HCT116 (cell line): ENCODE results near the gene EXOC4. TPM values are rescaled to one million over a fixed set of nuclear protein-coding genes. Genes with fewer than 3 reads are reported as not detected.

ENCODE experiments used
- ATAC-seq: fragments of 200-7000 bp; cut with Tn5 transposase; 2 replicates; pipeline ENCODE4 v1.9.1; 2020; ENCODE audit warnings: mild to moderate bottlenecking, moderate library complexity
- BruUV-seq: library from RNA; stranded (reverse); fragments of 400-500 nt; replicated peaks from 2 replicates; lab custom pipeline; 2021; lab: Mats Ljungman, UMichigan
- CTCF ChIA-PET: fragments of 300-600 bp; sonication (Branson Sonifier 250); formaldehyde crosslinking; loops from one replicate; lab custom pipeline; 2021; ENCODE audit warnings: antibody characterized with exemption; lab: Charles Lee
- POLR2A ChIA-PET: fragments of 300-600, 350-600 bp; sonication (Branson Sonifier 250); formaldehyde crosslinking; loops from one replicate; lab custom pipeline; 2021; ENCODE audit warnings: antibody characterized with exemption; lab: Charles Lee
- RAD21 ChIA-PET, 2 experiments: fragments of 300-600 bp; sonication (Branson Sonifier 250); formaldehyde crosslinking; loops; one replicate each; lab custom pipeline; 2023; ENCODE audit warnings: low total read pairs in 2 of 2; ENCODE audit not compliant: uncharacterized antibody in 2 of 2, unreplicated experiment in 2 of 2, low non-redundant PET in 1 of 2; lab: Charles Lee
- DNase-seq: peaks from one replicate; pipeline ENCODE4 v3.0.0-alpha.2; 2010; ENCODE audit warnings: low read depth, low spot score
- H2AFZ ChIP-seq: fragments of 200-600 bp; shearing (Covaris generic), sonication (generic); 2 replicates; pipeline ENCODE4 v1.6.1; 2017; ENCODE audit warnings: low read depth, mixed run types, mixed read lengths, antibody characterized with exemption, low read length; ENCODE audit not compliant: poor library complexity, severe bottlenecking
- H3K27ac ChIP-seq: 2 replicates; pipeline ENCODE4 v1.5.1; 2012; ENCODE audit warnings: low read depth, low read length
- H3K27me3 ChIP-seq: fragments of 200-600 bp; sonication (generic); 2 replicates; pipeline ENCODE4 v1.6.1; 2016; ENCODE audit warnings: mixed run types, low read length, mixed read lengths; ENCODE audit not compliant: insufficient read depth
- H3K36me3 ChIP-seq, 2 experiments: fragments of 200-500 bp in 1 of 2; fragments of 200-600 bp in 1 of 2; sonication (Bioruptor generic) in 1 of 2; sonication (generic) in 1 of 2; 2 replicates each; pipeline versions ENCODE4 v1.5.1 to v1.6.1; 2014 to 2016; ENCODE audit warnings: low read length in 2 of 2, inconsistent platforms in 1 of 2, mixed read lengths in 1 of 2, mixed run types in 1 of 2; ENCODE audit not compliant: insufficient read depth in 2 of 2, control insufficient read depth in 1 of 2
- H3K4me1 ChIP-seq, 2 experiments: fragments of 200-600 bp in 1 of 2; sonication (generic) in 1 of 2; 2 replicates each; pipeline versions ENCODE4 v1.5.1 to v1.6.1; 2012 to 2017; ENCODE audit warnings: low read length in 2 of 2, inconsistent platforms in 1 of 2, mild to moderate bottlenecking in 1 of 2, mixed read lengths in 1 of 2, mixed run types in 1 of 2, moderate library complexity in 1 of 2; ENCODE audit not compliant: insufficient read depth in 2 of 2, control insufficient read depth in 1 of 2
- H3K4me2 ChIP-seq: fragments of 200-600 bp; sonication (generic); 2 replicates; pipeline ENCODE4 v1.6.1; 2017; ENCODE audit warnings: mixed run types, low read length, mixed read lengths
- H3K4me3 ChIP-seq, 2 experiments: fragments of 200-600 bp in 1 of 2; sonication (generic) in 1 of 2; replicated peaks in 1 of 2; 2 replicates each; pipeline ENCODE4 v1.5.1; 2011 to 2016; ENCODE audit warnings: low read length in 2 of 2, control low read depth in 1 of 2, low read depth in 1 of 2, mild to moderate bottlenecking in 1 of 2, mixed read lengths in 1 of 2, mixed run types in 1 of 2
- H3K79me2 ChIP-seq: fragments of 200-600 bp; sonication (generic); 2 replicates; pipeline ENCODE4 v1.6.1; 2017; ENCODE audit warnings: mild to moderate bottlenecking, mixed run types, low read length, moderate library complexity, mixed read lengths; ENCODE audit not compliant: insufficient read depth
- H3K9ac ChIP-seq: fragments of 200-600 bp; sonication (generic); 2 replicates; pipeline ENCODE4 v1.6.1; 2016; ENCODE audit warnings: low read length, mixed read lengths
- H3K9me2 ChIP-seq: fragments of 200-600 bp; sonication (generic), shearing (Covaris generic); 2 replicates; pipeline ENCODE4 v1.6.1; 2017; ENCODE audit warnings: mixed run types, mild to moderate bottlenecking, moderate library complexity; ENCODE audit not compliant: insufficient read depth
- H3K9me3 ChIP-seq, 2 experiments: fragments of 200-500 bp in 1 of 2; fragments of 200-600 bp in 1 of 2; sonication (Bioruptor generic) in 1 of 2; sonication (generic) in 1 of 2; 2 replicates each; pipeline ENCODE4 v1.6.1; 2014 to 2017; ENCODE audit warnings: low read length in 2 of 2, mixed read lengths in 2 of 2, inconsistent platforms in 1 of 2, low read depth in 1 of 2, mild to moderate bottlenecking in 1 of 2, mixed run types in 1 of 2, moderate library complexity in 1 of 2; ENCODE audit not compliant: control insufficient read depth in 1 of 2, insufficient read depth in 1 of 2
- H4K20me1 ChIP-seq: fragments of 200-600 bp; sonication (generic), shearing (Covaris generic); 2 replicates; pipeline ENCODE4 v1.6.1; 2017; ENCODE audit warnings: mixed run types, mild to moderate bottlenecking, moderate library complexity; ENCODE audit not compliant: insufficient read depth
- CEBPB ChIP-seq: IDR thresholded peaks from 2 replicates; pipeline ENCODE4 v1.6.1; 2012; ENCODE audit warnings: low read depth
- JUND ChIP-seq: IDR thresholded peaks from 2 replicates; pipeline ENCODE4 v1.6.1; 2012
- RAD21 ChIP-seq: IDR thresholded peaks from 2 replicates; pipeline ENCODE4 v1.6.1; 2012; ENCODE audit warnings: low read depth, mild to moderate bottlenecking
- SP1 ChIP-seq: IDR thresholded peaks from 2 replicates; pipeline ENCODE4 v1.6.1; 2012; ENCODE audit warnings: low read depth
- YY1 ChIP-seq: IDR thresholded peaks from 2 replicates; pipeline ENCODE4 v1.6.1; 2011; ENCODE audit warnings: low read length, low read depth, moderate library complexity, mild to moderate bottlenecking; ENCODE audit not compliant: insufficient replicate concordance; ENCODE audit errors: extremely low read depth
- ZNF274 ChIP-seq: fragments of 200-500 bp; sonication (Bioruptor generic); IDR thresholded peaks from 2 replicates; pipeline ENCODE4 v1.6.1; 2014; ENCODE audit warnings: mild to moderate bottlenecking, low read depth, low read length, inconsistent platforms
- intact Hi-C: fragments of 100-400 bp; cut with micrococcal nuclease; formaldehyde crosslinking; loops from 2 replicates; pipeline ENCODE4 v1.10.0; 2022
- total RNA-seq: library from RNA; stranded (reverse); gene quantifications from one replicate; pipeline ENCODE4 v1.2.1, GENCODE V29; 2021; ENCODE audit not compliant: unreplicated experiment
- TF ChIP-seq, protein P1 (sequence below), 3 experiments: fragments of 200-600 bp in 1 of 3; sonication (generic) in 1 of 3; IDR thresholded peaks in 2 of 3; conservative IDR thresholded peaks in 1 of 3; 2 replicates each; pipeline ENCODE4 v1.5.1; 2012 to 2017; ENCODE audit warnings: low read depth in 2 of 3, low read length in 2 of 3, antibody characterized with exemption in 1 of 3, borderline replicate concordance in 1 of 3, control low read depth in 1 of 3, mild to moderate bottlenecking in 1 of 3, mixed read lengths in 1 of 3, mixed run types in 1 of 3, moderate library complexity in 1 of 3; ENCODE audit not compliant: insufficient read depth in 1 of 3

Gene EXOC4
- total RNA-seq, 1 experiment from 2014 or later: 40.3 TPM

- Histone ChIP-seq H3K4me2 (no peak overlapping the region), H3K27me3 (no peaks in the 10 kb centered on the region), H3K9ac (no peak overlapping the region), H3K4me3 (no peak overlapping the region), H3K27ac (no peak overlapping the region), H3K9me3 (no peaks in the 10 kb centered on the region), H4K20me1 (no peaks in the 10 kb centered on the region), H3K9me2 (no peaks in the 10 kb centered on the region), H3K79me2 (no peaks in the 10 kb centered on the region), H3K36me3 (no peaks in the 10 kb centered on the region), H3K4me1 (no peaks in the 10 kb centered on the region), H2AFZ (no peak overlapping the region)
- intact Hi-C loops: no loop called here
- RAD21 ChIA-PET: no interaction called here
- POLR2A ChIA-PET: no interaction called here
- CTCF ChIA-PET: no interaction called here
- TF ChIP-seq JUND: no peak
- TF ChIP-seq YY1: no peak
- TF ChIP-seq, protein P1, sequence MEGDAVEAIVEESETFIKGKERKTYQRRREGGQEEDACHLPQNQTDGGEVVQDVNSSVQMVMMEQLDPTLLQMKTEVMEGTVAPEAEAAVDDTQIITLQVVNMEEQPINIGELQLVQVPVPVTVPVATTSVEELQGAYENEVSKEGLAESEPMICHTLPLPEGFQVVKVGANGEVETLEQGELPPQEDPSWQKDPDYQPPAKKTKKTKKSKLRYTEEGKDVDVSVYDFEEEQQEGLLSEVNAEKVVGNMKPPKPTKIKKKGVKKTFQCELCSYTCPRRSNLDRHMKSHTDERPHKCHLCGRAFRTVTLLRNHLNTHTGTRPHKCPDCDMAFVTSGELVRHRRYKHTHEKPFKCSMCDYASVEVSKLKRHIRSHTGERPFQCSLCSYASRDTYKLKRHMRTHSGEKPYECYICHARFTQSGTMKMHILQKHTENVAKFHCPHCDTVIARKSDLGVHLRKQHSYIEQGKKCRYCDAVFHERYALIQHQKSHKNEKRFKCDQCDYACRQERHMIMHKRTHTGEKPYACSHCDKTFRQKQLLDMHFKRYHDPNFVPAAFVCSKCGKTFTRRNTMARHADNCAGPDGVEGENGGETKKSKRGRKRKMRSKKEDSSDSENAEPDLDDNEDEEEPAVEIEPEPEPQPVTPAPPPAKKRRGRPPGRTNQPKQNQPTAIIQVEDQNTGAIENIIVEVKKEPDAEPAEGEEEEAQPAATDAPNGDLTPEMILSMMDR (IDR thresholded peaks at IDR 0.05 in 2 of 3, conservative IDR thresholded peaks at IDR 0.05 in 1 of 3; ENCODE audit: borderline replicate concordance in 1 of 3, insufficient read depth in 1 of 3, low read depth in 2 of 3, low read length in 2 of 3): no peak
- DNase-seq: no peak
- no peak for ATAC-seq
- no TSS peak for BruUV-seq
Measured at GRCh38 chr7:133919810-133920209, 666.9 kb downstream of the EXOC4 start.

DNA sequence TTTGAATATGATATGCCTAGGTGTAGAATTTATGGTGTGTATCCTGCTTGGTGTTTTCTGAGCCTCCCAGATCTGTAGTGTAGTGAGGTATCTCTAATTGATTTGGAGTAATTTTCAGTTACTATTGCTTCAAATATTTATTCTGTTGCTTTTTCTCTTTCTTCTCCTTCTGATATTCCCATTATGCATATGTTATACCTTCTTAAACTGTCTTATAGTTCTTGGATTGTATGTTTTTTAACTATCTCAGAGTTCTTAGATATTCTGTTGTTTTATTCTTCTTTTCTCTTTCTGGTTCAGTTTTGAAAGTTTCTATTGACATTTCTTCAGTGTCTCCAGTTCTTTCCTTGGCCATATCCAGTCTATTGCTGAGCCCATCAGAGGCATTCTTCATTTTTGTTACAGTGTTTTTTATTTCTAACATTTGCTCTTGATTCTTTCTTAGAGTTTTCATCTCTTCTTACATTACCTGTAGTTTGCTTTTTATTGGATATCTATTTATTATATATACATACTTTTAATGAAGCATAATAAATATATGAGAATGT lies 668.8 kb downstream of the EXOC4 start:
- Histone ChIP-seq H3K27me3 (no peaks in the 10 kb centered on the region), H3K4me1 (no peaks in the 10 kb centered on the region), H3K4me2 (no peak overlapping the region), H3K9me3 (no peaks in the 10 kb centered on the region), H3K9me2 (no peaks in the 10 kb centered on the region), H4K20me1 (no peaks in the 10 kb centered on the region), H2AFZ (no peak overlapping the region), H3K79me2 (no peaks in the 10 kb centered on the region), H3K36me3 (no peaks in the 10 kb centered on the region), H3K9ac (no peak overlapping the region), H3K4me3 (no peak overlapping the region), H3K27ac (no peak overlapping the region)
- intact Hi-C loops: no loop called here
- CTCF ChIA-PET: no interaction called here
- DNase-seq (no peak), ATAC-seq (no peak)
- POLR2A ChIA-PET: no interaction called here
- TF ChIP-seq RAD21 (no peak), ZNF274 (no peak), SP1 (no peak), CEBPB (no peak)
- BruUV-seq: no TSS peak
- RAD21 ChIA-PET: no interaction called here
